Keratinocyte (primary cell): ENCODE data around the gene CPHXL.

Experiments
- CTCF ChIP-seq, 3 experiments: IDR thresholded peaks in 1 of 3; conservative IDR thresholded peaks in 1 of 3; optimal IDR thresholded peaks in 1 of 3; 2 replicates in 2 of 3; 3 replicates in 1 of 3; pipeline versions ENCODE3 to v1.5.1; 2011; ENCODE audit warnings: low read length in 3 of 3, mild to moderate bottlenecking in 3 of 3, moderate library complexity in 2 of 3, control low read depth in 1 of 3, inconsistent platforms in 1 of 3; ENCODE audit not compliant: insufficient read depth in 2 of 3; ENCODE audit errors: extremely low read depth in 1 of 3
- EZH2 ChIP-seq: IDR thresholded peaks from one replicate; pipeline ENCODE4 v1.6.1; 2012; ENCODE audit warnings: inconsistent platforms, mild to moderate bottlenecking, low read length, moderate library complexity

GRCh38 chr16:75750528-75750927 is 24.2 kb upstream of the CPHXL start:
- TF ChIP-seq CTCF (optimal IDR thresholded peaks at IDR 0.05 in 1 of 3, IDR thresholded peaks at IDR 0.05 in 1 of 3, conservative IDR thresholded peaks at IDR 0.05 in 1 of 3; ENCODE audit: extremely low read depth in 1 of 3, insufficient read depth in 2 of 3, low read length in 3 of 3) (no peak), EZH2 (no peak)
